Measurements from ENCODE around the gene ATAD3A.
"Not testable (repeated sequence)": the region's sequence is repeated elsewhere in the genome, so short reads cannot be mapped to it uniquely, and the experiment has no call there.

DNA sequence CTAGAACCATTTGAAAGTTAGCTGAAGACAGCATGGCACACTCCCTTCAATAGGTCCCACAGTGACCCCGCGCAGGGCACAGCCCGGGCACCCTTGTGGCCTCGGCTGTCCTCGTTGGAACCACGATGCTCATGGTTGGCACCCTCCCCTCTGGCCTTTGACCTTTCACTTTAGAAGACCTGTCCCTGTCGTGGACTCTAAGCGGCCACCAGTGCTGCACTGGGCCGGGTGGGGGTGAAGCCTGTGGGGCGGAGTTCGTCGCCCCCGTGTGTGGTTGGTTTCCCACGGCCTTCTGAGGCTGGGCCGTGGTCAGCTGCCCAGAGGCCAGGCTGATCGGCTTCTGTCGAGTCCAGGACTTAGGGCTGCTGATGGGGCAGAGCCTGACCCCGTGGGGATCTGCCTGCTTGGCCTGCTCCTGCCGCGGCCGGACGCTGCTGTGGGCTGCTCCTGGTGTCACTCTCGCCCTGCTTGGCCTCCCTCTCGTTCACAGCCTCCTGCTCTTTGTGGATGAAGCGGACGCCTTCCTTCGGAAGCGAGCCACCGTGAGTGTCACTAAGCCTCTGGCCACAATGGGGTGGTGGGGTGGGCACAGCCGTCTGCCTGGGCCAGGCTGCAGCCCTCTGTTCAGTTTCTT, 12.9 kb downstream of the ATAD3A start:
- TF ChIP-seq FOXJ3 (CRISPR knock-in tag; IDR thresholded peaks at IDR 0.05; ENCODE audit: borderline replicate concordance); JUN (CRISPR knock-in tag; IDR thresholded peaks at IDR 0.05): not testable (repeated sequence)
- TF ChIP-seq, protein P1, sequence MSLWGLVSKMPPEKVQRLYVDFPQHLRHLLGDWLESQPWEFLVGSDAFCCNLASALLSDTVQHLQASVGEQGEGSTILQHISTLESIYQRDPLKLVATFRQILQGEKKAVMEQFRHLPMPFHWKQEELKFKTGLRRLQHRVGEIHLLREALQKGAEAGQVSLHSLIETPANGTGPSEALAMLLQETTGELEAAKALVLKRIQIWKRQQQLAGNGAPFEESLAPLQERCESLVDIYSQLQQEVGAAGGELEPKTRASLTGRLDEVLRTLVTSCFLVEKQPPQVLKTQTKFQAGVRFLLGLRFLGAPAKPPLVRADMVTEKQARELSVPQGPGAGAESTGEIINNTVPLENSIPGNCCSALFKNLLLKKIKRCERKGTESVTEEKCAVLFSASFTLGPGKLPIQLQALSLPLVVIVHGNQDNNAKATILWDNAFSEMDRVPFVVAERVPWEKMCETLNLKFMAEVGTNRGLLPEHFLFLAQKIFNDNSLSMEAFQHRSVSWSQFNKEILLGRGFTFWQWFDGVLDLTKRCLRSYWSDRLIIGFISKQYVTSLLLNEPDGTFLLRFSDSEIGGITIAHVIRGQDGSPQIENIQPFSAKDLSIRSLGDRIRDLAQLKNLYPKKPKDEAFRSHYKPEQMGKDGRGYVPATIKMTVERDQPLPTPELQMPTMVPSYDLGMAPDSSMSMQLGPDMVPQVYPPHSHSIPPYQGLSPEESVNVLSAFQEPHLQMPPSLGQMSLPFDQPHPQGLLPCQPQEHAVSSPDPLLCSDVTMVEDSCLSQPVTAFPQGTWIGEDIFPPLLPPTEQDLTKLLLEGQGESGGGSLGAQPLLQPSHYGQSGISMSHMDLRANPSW (CRISPR knock-in tag; conservative IDR thresholded peaks at IDR 0.05; ENCODE audit: low read depth) = not testable (repeated sequence)
